Measurements from ENCODE around the gene SPEM3. TPM values are rescaled to one million over a fixed set of nuclear protein-coding genes. Genes with fewer than 3 reads are reported as not detected.

SPEM3 gene
- total RNA-seq, 2 donors from 2014 or later, result not detected

DNA sequence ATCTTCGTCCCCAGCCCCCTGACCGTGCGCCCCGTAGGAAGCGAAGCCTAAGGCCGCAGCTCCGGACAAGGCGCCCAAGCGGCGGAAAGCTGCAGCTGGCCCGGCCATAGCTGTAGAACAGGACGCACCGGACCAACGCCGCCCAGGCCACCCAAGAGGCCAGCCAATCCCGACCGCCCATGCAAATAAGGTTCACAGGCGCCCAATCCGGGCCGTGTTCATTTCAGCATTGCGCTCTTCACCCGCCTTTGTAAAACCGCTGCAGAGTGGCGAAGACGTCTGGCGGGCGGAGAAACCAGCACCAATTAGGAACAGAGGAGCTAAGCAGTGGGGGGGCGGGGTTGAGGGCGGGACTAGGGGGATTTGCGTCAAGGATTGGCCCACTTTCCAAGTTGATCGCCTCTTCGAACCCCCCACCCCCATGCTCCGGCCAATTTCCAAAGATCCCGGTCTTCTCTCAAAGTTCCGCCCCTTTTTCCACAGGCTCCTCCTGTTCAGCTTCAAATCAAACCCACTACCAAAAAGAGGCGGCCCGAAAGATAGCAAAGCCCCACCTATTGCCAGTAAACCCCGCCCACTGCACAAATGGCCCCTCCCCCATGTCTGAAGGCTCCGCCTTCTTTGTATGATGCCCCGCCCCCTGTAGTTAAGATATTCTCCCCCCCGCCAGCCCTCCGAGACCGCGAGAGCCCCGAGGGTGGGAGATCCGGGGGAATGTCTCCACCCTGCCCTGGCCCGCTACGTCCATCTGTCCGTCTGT is 24.5 kb upstream of the SPEM3 start, which contains the start of gene TMEM256:
TMEM256 (minus strand) TSS at position 121 of the 760 bp plus-strand sequence; CDS start at position 108, 13 bp downstream.
- Mint-ChIP-seq H3K36me3 (ENCODE audit: low read depth) (peaks cover 14% of the 10 kb centered on the region), H3K4me1 (peaks cover 20% of the 10 kb centered on the region), H3K9me3 (no peaks in the 10 kb centered on the region), H3K27me3 (ENCODE audit: insufficient read depth) (peaks cover 13% of the 10 kb centered on the region), H3K27ac (peak within 1 kb of the TSS; percentile 95), H3K4me3 (peak within 1 kb of the TSS; percentile 77)
- Histone ChIP-seq H3K4me1 (ENCODE audit: control insufficient read depth, insufficient read depth, low read length) (no peaks in the 10 kb centered on the region), H3K27ac (ENCODE audit: low read depth, low read length) (peak within 1 kb of the TSS; percentile 77), H3K27me3 (ENCODE audit: control insufficient read depth, insufficient read depth, low read length, poor library complexity, severe bottlenecking) (no peaks in the 10 kb centered on the region), H3K9me3 (ENCODE audit: control insufficient read depth, low read length) (no peaks in the 10 kb centered on the region), H3K36me3 (ENCODE audit: control insufficient read depth, insufficient read depth, low read length) (peaks cover 11% of the 10 kb centered on the region), H3K9ac (ENCODE audit: extremely low read depth, low read length, poor library complexity, severe bottlenecking) (peak within 1 kb of the TSS; percentile 70), H3K4me3 (ENCODE audit: low read length) (peak within 1 kb of the TSS; percentile 91)
- peak; percentile 100 for DNase-seq
- WGBS, 2 experiments (ENCODE audit: insufficient coverage in 1 of 2, insufficient read length in 1 of 2), result 0% methylated on average over 18 to 49 of the region's 49 CpGs
- TF ChIP-seq, protein P1, sequence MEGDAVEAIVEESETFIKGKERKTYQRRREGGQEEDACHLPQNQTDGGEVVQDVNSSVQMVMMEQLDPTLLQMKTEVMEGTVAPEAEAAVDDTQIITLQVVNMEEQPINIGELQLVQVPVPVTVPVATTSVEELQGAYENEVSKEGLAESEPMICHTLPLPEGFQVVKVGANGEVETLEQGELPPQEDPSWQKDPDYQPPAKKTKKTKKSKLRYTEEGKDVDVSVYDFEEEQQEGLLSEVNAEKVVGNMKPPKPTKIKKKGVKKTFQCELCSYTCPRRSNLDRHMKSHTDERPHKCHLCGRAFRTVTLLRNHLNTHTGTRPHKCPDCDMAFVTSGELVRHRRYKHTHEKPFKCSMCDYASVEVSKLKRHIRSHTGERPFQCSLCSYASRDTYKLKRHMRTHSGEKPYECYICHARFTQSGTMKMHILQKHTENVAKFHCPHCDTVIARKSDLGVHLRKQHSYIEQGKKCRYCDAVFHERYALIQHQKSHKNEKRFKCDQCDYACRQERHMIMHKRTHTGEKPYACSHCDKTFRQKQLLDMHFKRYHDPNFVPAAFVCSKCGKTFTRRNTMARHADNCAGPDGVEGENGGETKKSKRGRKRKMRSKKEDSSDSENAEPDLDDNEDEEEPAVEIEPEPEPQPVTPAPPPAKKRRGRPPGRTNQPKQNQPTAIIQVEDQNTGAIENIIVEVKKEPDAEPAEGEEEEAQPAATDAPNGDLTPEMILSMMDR (conservative IDR thresholded peaks at IDR 0.05), result peak; percentile 29

- H3K27ac Mint-ChIP-seq, result peak overlapping the region; percentile 86
Observed at GRCh38 chr17:7404737-7405349, 23.8 kb upstream of the SPEM3 start.

More at GRCh38 chr17:7404737-7405349, 23.8 kb upstream of the SPEM3 start:
- Histone ChIP-seq H3K9ac (ENCODE audit: extremely low read depth, low read length, poor library complexity, severe bottlenecking) (peak overlapping the region; percentile 70), H3K9me3 (ENCODE audit: control insufficient read depth, low read length) (no peaks in the 10 kb centered on the region), H3K4me3 (ENCODE audit: low read length) (peak overlapping the region; percentile 91), H3K27ac (ENCODE audit: low read depth, low read length) (peak overlapping the region; percentile 70), H3K27me3 (ENCODE audit: control insufficient read depth, insufficient read depth, low read length, poor library complexity, severe bottlenecking) (no peaks in the 10 kb centered on the region), H3K4me1 (ENCODE audit: control insufficient read depth, insufficient read depth, low read length) (no peaks in the 10 kb centered on the region), H3K36me3 (ENCODE audit: control insufficient read depth, insufficient read depth, low read length) (peaks cover 18% of the 10 kb centered on the region)
- WGBS, 2 experiments (ENCODE audit: insufficient coverage in 1 of 2, insufficient read length in 1 of 2), result 0% methylated on average over 34 to 64 of the region's 65 CpGs
- H3K36me3 Mint-ChIP-seq (ENCODE audit: low read depth), result peaks cover 19% of the 10 kb centered on the region
- peak; percentile 90 for DNase-seq
- peaks cover 20% of the 10 kb centered on the region for H3K4me1 Mint-ChIP-seq
- no peaks in the 10 kb centered on the region for H3K9me3 Mint-ChIP-seq
- TF ChIP-seq, protein P1 (conservative IDR thresholded peaks at IDR 0.05), result no peak
- H3K27me3 Mint-ChIP-seq (ENCODE audit: insufficient read depth), result peaks cover 16% of the 10 kb centered on the region
- peak overlapping the region; percentile 77 for H3K4me3 Mint-ChIP-seq

Data from endodermal cell (in vitro differentiated cells).